Fibroblast of pulmonary artery (primary cell): ENCODE measurements around the gene DNAJC1.

ENCODE experiments used
- DNase-seq: peaks from one replicate; pipeline ENCODE4 v3.0.0-alpha.2; 2010; ENCODE audit warnings: low read depth
- H3K4me3 ChIP-seq: replicated peaks from 2 replicates; pipeline ENCODE4 v1.5.1; 2011; ENCODE audit warnings: low read depth, mild to moderate bottlenecking, control low read depth, low read length, moderate library complexity
- TF ChIP-seq, protein P1 (sequence below): IDR thresholded peaks from 2 replicates; pipeline ENCODE4 v1.5.1; 2011; ENCODE audit warnings: mild to moderate bottlenecking, control low read depth, low read length, inconsistent platforms; ENCODE audit errors: missing control alignments

DNAJC1 gene, protein sequence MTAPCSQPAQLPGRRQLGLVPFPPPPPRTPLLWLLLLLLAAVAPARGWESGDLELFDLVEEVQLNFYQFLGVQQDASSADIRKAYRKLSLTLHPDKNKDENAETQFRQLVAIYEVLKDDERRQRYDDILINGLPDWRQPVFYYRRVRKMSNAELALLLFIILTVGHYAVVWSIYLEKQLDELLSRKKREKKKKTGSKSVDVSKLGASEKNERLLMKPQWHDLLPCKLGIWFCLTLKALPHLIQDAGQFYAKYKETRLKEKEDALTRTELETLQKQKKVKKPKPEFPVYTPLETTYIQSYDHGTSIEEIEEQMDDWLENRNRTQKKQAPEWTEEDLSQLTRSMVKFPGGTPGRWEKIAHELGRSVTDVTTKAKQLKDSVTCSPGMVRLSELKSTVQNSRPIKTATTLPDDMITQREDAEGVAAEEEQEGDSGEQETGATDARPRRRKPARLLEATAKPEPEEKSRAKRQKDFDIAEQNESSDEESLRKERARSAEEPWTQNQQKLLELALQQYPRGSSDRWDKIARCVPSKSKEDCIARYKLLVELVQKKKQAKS

DNA sequence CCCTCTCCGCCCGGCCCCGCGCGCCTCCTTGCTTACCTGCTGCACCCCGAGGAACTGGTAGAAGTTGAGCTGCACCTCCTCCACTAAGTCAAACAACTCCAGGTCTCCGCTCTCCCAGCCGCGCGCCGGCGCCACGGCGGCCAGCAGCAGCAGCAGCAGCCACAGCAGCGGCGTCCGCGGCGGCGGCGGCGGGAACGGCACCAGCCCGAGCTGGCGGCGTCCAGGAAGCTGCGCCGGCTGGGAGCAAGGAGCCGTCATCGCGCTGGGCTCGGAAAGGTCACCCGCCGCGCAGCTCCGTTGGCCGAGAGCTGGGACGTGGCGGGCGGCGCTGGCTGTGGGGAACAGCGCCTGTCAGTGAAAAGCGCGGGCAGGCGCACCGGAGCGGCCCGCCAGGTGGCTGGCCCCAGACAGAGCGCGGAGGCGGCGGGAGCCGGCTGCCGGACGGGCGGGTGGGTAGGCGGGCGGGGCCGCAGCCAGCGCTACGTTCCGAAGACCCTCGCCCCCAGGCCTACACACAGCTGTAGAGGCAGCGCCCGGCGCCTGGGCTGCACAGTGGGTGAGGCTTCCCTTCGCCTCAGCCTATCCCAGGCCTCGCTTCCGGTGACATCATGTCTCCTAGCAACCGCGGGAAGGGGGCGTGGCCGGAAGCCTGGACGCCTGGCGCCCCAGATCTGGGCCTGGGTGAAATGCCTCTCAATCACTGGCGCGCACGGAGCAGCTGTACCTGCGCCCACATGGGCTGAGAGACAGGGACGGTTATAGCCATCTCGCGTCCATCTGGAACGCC lies at the start of gene DNAJC1:
Gene DNAJC1 (minus strand): TSS at position 554 of the 787 bp plus-strand sequence. CDS start 296 bp downstream, at position 258.
- H3K4me3 ChIP-seq = peak within 1 kb of the TSS; percentile 93
- peak; percentile 94 for DNase-seq
- TF ChIP-seq, protein P1, sequence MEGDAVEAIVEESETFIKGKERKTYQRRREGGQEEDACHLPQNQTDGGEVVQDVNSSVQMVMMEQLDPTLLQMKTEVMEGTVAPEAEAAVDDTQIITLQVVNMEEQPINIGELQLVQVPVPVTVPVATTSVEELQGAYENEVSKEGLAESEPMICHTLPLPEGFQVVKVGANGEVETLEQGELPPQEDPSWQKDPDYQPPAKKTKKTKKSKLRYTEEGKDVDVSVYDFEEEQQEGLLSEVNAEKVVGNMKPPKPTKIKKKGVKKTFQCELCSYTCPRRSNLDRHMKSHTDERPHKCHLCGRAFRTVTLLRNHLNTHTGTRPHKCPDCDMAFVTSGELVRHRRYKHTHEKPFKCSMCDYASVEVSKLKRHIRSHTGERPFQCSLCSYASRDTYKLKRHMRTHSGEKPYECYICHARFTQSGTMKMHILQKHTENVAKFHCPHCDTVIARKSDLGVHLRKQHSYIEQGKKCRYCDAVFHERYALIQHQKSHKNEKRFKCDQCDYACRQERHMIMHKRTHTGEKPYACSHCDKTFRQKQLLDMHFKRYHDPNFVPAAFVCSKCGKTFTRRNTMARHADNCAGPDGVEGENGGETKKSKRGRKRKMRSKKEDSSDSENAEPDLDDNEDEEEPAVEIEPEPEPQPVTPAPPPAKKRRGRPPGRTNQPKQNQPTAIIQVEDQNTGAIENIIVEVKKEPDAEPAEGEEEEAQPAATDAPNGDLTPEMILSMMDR = no peak

DNA sequence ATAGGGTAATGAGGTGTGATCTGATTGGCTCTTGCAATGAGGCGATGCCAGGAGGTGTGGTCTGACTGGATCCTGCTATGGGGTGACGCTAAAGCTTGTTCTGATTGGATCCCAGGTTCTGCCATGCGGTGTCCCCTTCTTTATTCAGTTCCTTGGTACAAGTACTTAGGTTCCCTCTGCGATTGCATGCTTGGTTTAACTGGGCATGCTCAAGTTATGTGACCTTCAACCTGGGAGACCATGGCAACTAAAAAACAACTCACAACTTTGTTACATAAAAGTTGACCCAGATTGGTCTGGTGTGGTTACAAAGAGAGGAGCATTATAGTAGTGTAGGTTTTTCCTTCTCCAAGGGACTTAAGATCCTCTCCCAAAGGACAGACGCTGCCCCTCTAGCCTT lies 49.5 kb upstream of the DNAJC1 start:
- DNase-seq = no peak
- TF ChIP-seq, protein P1 = no peak
- H3K4me3 ChIP-seq = no peak overlapping the region

DNA sequence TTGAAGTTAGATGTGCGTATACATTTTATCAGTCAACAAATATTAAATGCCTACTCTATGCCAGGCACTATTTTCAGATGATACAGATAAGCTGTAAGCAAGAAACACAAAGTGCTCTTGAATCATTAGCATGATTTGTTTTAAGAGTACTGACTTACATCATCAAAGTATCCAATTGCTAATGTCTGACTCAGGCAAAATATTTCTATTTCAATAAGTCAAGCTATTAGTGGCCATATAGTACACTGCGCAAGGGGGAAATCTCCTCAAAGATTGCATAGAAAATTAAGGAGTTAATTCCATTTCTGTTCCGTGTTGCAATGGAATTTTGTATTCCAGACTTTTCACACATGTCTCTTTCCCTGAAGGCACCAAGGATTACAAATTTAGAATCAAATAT lies 46.1 kb upstream of the DNAJC1 start:
- TF ChIP-seq, protein P1 = no peak
- H3K4me3 ChIP-seq = no peak overlapping the region
- DNase-seq = no peak

DNA sequence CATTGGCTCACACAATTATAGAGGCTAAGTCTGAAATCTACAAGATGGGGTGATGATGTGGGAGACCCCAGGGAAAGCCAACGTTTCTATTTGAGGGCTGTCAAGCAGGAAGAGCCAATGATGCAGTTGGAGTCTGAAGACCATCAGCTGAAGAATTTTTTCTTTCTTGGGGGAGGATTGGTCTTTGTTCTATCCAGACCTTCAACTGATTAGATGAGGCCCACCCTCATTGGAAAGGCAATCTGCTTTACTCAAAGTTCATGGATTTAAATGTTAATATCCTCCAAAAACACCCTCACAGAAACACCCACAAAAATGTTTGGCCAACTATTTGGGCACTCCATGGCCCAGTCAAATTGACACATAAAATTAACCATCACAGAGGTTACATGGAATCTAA lies 44.3 kb upstream of the DNAJC1 start:
- TF ChIP-seq, protein P1 = no peak
- no peak overlapping the region for H3K4me3 ChIP-seq
- no peak for DNase-seq

DNA sequence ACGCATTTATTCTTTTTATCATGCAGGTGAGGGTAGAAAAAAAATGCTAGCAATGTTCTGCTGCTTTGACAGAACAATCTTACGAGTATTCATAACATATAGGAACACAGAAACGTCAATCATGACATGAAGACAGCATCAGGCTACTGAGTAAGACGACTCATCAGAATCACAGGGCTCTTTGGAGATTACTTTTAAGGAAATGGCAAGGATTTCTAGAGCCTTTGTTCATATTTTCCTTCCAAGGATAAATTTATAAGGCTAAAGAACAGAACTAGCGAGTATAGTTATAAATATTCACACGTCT lies 39.8 kb upstream of the DNAJC1 start:
- H3K4me3 ChIP-seq = no peak overlapping the region
- TF ChIP-seq, protein P1 = no peak
- DNase-seq = no peak

DNA sequence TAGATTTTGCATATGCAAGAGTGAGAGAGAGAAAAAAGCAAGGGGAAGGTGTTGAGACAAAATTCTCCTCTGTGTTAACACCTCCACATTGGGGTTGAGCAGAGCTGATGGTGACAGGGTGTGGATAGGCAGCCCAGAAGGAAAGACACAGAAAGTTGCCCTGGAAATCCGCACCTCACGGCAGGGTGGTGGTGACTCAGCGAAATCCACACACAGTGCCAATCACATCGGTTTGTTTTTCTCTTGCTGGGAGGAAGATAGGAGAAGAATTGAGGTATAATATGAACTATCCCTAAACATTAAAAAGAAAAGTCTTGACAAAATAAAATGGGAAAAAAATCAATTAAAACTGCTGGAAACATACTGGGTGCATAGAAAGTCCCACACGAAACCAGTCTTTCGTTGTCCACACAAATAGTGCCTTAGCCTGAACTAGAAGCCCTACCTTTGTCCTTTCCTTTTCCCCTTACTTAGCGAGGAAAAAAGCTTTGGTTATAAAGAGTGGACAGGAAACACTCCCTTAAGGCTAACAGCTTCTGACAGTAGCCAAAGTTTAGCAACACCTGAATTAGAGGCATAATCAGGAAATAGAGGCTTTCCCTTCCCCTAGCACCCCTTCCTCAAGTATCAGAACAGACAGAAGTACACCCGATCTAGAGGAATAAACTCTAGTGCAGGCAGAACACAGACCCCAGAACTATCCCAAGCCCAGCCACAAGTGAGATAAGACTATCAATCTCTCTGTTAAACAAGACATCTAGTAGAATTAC lies 39.2 kb upstream of the DNAJC1 start:
- TF ChIP-seq, protein P1 = no peak
- DNase-seq = peak; percentile 37

More for the DNA sequence above, 39.2 kb upstream of the DNAJC1 start:
- H3K4me3 ChIP-seq = no peak overlapping the region
